PC-9 (cell line): ENCODE measurements around the gene SLC25A28. TPM values are rescaled to one million over a fixed set of nuclear protein-coding genes. Genes with fewer than 3 reads are reported as not detected.

Source experiments
- BruUV-seq: library from RNA; stranded (reverse); fragments of 400-500 nt; replicated peaks from 2 replicates; lab custom pipeline; 2021; lab: Mats Ljungman, UMichigan
- CTCF ChIA-PET: fragments of 300-600 bp; sonication (Branson Sonifier 250); formaldehyde crosslinking; loops from one replicate; lab custom pipeline; 2022; ENCODE audit warnings: antibody characterized with exemption; lab: Charles Lee
- POLR2A ChIA-PET: fragments of 300-600 bp; sonication (Branson Sonifier 250); formaldehyde crosslinking; loops from one replicate; lab custom pipeline; 2022; ENCODE audit warnings: antibody characterized with exemption; ENCODE audit not compliant: unreplicated experiment; lab: Charles Lee
- DNase-seq, 2 experiments: peaks; one replicate each; pipeline versions ENCODE4 v3.0.0 to v3.0.0-alpha.2; 2015 to 2022; ENCODE audit warnings: mixed read lengths in 1 of 2
- H2AFZ ChIP-seq: fragments of 200-600 bp; sonication (generic); 2 replicates; pipeline ENCODE4 v1.8.1; 2017; ENCODE audit warnings: antibody characterized with exemption
- H3F3A ChIP-seq: fragments of 200-600 bp; sonication (generic); 2 replicates; pipeline ENCODE4 v1.8.1; 2017; ENCODE audit warnings: antibody characterized with exemption, mild to moderate bottlenecking, low read depth; ENCODE audit not compliant: insufficient read depth
- H3K27ac ChIP-seq: fragments of 200-600 bp; sonication (generic); 2 replicates; pipeline ENCODE4 v1.6.1; 2016; ENCODE audit warnings: mixed run types
- H3K27me3 ChIP-seq: fragments of 200-600 bp; sonication (generic); 2 replicates; pipeline ENCODE4 v1.6.1; 2016; ENCODE audit warnings: low read depth, mixed run types; ENCODE audit not compliant: insufficient read depth
- H3K36me3 ChIP-seq: fragments of 200-600 bp; sonication (generic); 2 replicates; pipeline ENCODE4 v1.6.1; 2016; ENCODE audit warnings: low read depth, mixed run types
- H3K4me1 ChIP-seq: fragments of 200-600 bp; sonication (generic); replicated peaks from 2 replicates; pipeline ENCODE4 v1.6.1; 2016; ENCODE audit warnings: mixed run types; ENCODE audit not compliant: insufficient read depth
- H3K4me2 ChIP-seq: fragments of 200-600 bp; sonication (generic); 2 replicates; pipeline ENCODE4 v1.6.1; 2017; ENCODE audit warnings: mixed run types
- H3K4me3 ChIP-seq: fragments of 200-600 bp; sonication (generic); 2 replicates; pipeline ENCODE4 v1.6.1; 2016; ENCODE audit warnings: mixed run types
- H3K79me2 ChIP-seq: fragments of 200-600 bp; sonication (generic); 2 replicates; pipeline ENCODE4 v1.6.1; 2017; ENCODE audit warnings: low read depth, mixed run types
- H3K9me2 ChIP-seq: fragments of 200-600 bp; sonication (generic); 2 replicates; pipeline ENCODE4 v1.8.1; 2017; ENCODE audit warnings: mild to moderate bottlenecking; ENCODE audit not compliant: insufficient read depth
- H3K9me3 ChIP-seq: fragments of 200-600 bp; sonication (generic); 2 replicates; pipeline ENCODE4 v1.8.1; 2016; ENCODE audit warnings: low read depth; ENCODE audit not compliant: insufficient read depth
- H4K20me1 ChIP-seq: fragments of 200-600 bp; sonication (generic); 2 replicates; pipeline ENCODE4 v1.8.1; 2017; ENCODE audit not compliant: insufficient read depth
- CTCF ChIP-seq: fragments of 200-600 bp; sonication (generic); conservative IDR thresholded peaks from 2 replicates; pipeline ENCODE4 v1.6.1; 2017; ENCODE audit warnings: mixed run types, antibody characterized with exemption, mild to moderate bottlenecking, moderate library complexity
- EZH2 ChIP-seq: fragments of 200-600 bp; sonication (generic); IDR thresholded peaks from 2 replicates; pipeline ENCODE4 v1.8.0; 2017; ENCODE audit warnings: antibody characterized with exemption, low read depth
- intact Hi-C: fragments of 100-400 bp; cut with micrococcal nuclease; formaldehyde crosslinking; loops from one replicate; pipeline ENCODE4 v1.10.0; 2022; ENCODE audit not compliant: unreplicated experiment
- total RNA-seq: library from RNA; stranded (reverse); gene quantifications from 2 replicates; pipeline ENCODE4 v1.2.3, GENCODE V29; 2021

Gene SLC25A28
- total RNA-seq, 1 experiment from 2014 or later: 17.6 TPM

- Histone ChIP-seq H3K4me3 (no peak overlapping the region), H4K20me1 (no peaks in the 10 kb centered on the region), H3K36me3 (no peaks in the 10 kb centered on the region), H3K9me2 (no peaks in the 10 kb centered on the region), H3K9me3 (no peaks in the 10 kb centered on the region), H3K79me2 (peaks cover 14% of the 10 kb centered on the region; the same call in 1 of the 2 replicates), H2AFZ (no peak overlapping the region), H3K27me3 (no peaks in the 10 kb centered on the region), H3K4me1 (no peaks in the 10 kb centered on the region), H3K4me2 (no peak overlapping the region), H3K27ac (no peak overlapping the region), H3F3A (no peaks in the 10 kb centered on the region)
- peak; percentile 25 to 55 for DNase-seq
- no TSS peak for BruUV-seq
- TF ChIP-seq EZH2: no peak
- TF ChIP-seq CTCF: peak; percentile 80
- ChIA-PET POLR2A (no interaction called here), CTCF (interaction anchor here (0.6 to 1.0 kb wide), 3 partner anchors 176 to 907 kb away, joined by 3 to 5 read pairs (median 3); no protein-coding TSS in a partner anchor)
- intact Hi-C loops: loop anchor here (1.0 kb wide), 3 partner anchors 52 to 220 kb away; no protein-coding TSS in a partner anchor
These were observed 7.9 kb downstream of the SLC25A28 start for GRCh38 chr10:99612167-99612831.

- H3K27me3 ChIP-seq: no peaks in the 10 kb centered on the region
- no TSS peak for BruUV-seq
- no peaks in the 10 kb centered on the region for H4K20me1 ChIP-seq
- intact Hi-C loops: no loop called here
- TF ChIP-seq CTCF: no peak
- TF ChIP-seq EZH2: no peak
- no peaks in the 10 kb centered on the region for H3F3A ChIP-seq
- H3K79me2 ChIP-seq: peaks cover 6% of the 10 kb centered on the region; the same call in 1 of the 2 replicates
- no peaks in the 10 kb centered on the region for H3K36me3 ChIP-seq
- H3K9me3 ChIP-seq: no peaks in the 10 kb centered on the region
- H3K4me2 ChIP-seq: no peak overlapping the region
- H3K27ac ChIP-seq: no peak overlapping the region
- no peaks in the 10 kb centered on the region for H3K4me1 ChIP-seq
- DNase-seq: no peak
- POLR2A ChIA-PET: no interaction called here
- H2AFZ ChIP-seq: no peak overlapping the region
- CTCF ChIA-PET: interaction anchor here (0.6 kb wide), 1 partner anchor 175 kb away, joined by 3 read pairs; no protein-coding TSS in a partner anchor
- H3K9me2 ChIP-seq: no peaks in the 10 kb centered on the region
- H3K4me3 ChIP-seq: no peak overlapping the region
These were observed 8.9 kb downstream of the SLC25A28 start for GRCh38 chr10:99611326-99611725.

GRCh38 chr10:99610221-99610620 is 10.0 kb downstream of the SLC25A28 start:
- no peaks in the 10 kb centered on the region for H3K9me3 ChIP-seq
- H3K27ac ChIP-seq: no peak overlapping the region
- no peak overlapping the region for H3K4me3 ChIP-seq
- H2AFZ ChIP-seq: no peak overlapping the region
- H3K4me1 ChIP-seq: no peaks in the 10 kb centered on the region
- ChIA-PET CTCF (interaction anchor here (0.6 to 1.5 kb wide), 2 partner anchors 50 to 831 kb away, joined by 4 to 5 read pairs; no protein-coding TSS in a partner anchor), POLR2A (no interaction called here)
- no TSS peak for BruUV-seq
- no peaks in the 10 kb centered on the region for H3K36me3 ChIP-seq
- H3K4me2 ChIP-seq: no peak overlapping the region
- intact Hi-C loops: no loop called here
- no peaks in the 10 kb centered on the region for H3F3A ChIP-seq
- no peak for DNase-seq
- TF ChIP-seq CTCF (no peak), EZH2 (no peak)
- no peaks in the 10 kb centered on the region for H3K27me3 ChIP-seq
- no peaks in the 10 kb centered on the region for H4K20me1 ChIP-seq
- no peaks in the 10 kb centered on the region for H3K9me2 ChIP-seq
- no peaks in the 10 kb centered on the region for H3K79me2 ChIP-seq
